K562 (cell line): ENCODE results near the gene NUP214.

ENCODE experiments used
- BCLAF1 ChIP-seq, 2 experiments: fragments of 450-650 bp in 1 of 2; IDR thresholded peaks; 2 replicates each; pipeline ENCODE4 v1.6.1; 2011 to 2017; ENCODE audit warnings: low read depth in 2 of 2, antibody characterized with exemption in 1 of 2, borderline replicate concordance in 1 of 2, low read length in 1 of 2, mild to moderate bottlenecking in 1 of 2, mixed read lengths in 1 of 2; ENCODE audit not compliant: control insufficient read depth in 1 of 2
- CBFA2T3 ChIP-seq: fragments of 450-650 bp; IDR thresholded peaks from 2 replicates; pipeline ENCODE4 v1.6.1; 2017
- MEF2A ChIP-seq: IDR thresholded peaks from 2 replicates; pipeline ENCODE4 v1.6.1; 2011; ENCODE audit warnings: low read depth, mild to moderate bottlenecking, low read length, moderate library complexity; ENCODE audit not compliant: control insufficient read depth
- NFATC3 ChIP-seq: fragments of 450-650 bp; IDR thresholded peaks from 2 replicates; pipeline ENCODE4 v1.6.1; 2017; ENCODE audit warnings: mild to moderate bottlenecking

GRCh38 chr9:131260751-131261452, 135.5 kb downstream of the NUP214 start:
- TF ChIP-seq MEF2A (no peak), CBFA2T3 (no peak), BCLAF1 (IDR thresholded peaks at IDR 0.05; ENCODE audit: borderline replicate concordance in 1 of 2, control insufficient read depth in 1 of 2, low read depth in 2 of 2, low read length in 1 of 2) (no peak), NFATC3 (no peak)
